ENCODE measurements around the gene TTYH1.

GRCh38 chr19:54452626-54453025, 37.4 kb downstream of the TTYH1 start:
- TF ChIP-seq POLR2AphosphoS5 (IDR thresholded peaks at IDR 0.05; ENCODE audit: low read depth, low read length): no peak
- TF ChIP-seq POLR2A (IDR thresholded peaks at IDR 0.05; ENCODE audit: low read depth, low read length): no peak
